ENCODE data around the gene CDH11. TPM values are rescaled to one million over a fixed set of nuclear protein-coding genes. Genes with fewer than 3 reads are reported as not detected.
A peak's percentile ranks its signal among the peaks of the same experiment; 100 is the strongest.

CDH11 gene
- polyA plus RNA-seq, 1 donor from 2014 or later: 22.9 TPM

- H3K4me3 ChIP-seq (ENCODE audit: low read length): no peak overlapping the region
- H2AFZ ChIP-seq (ENCODE audit: low read depth, low read length): no peak overlapping the region
- no peak overlapping the region for H3K9ac ChIP-seq (ENCODE audit: low read length)
- no peaks in the 10 kb centered on the region for H3K9me2 ChIP-seq (ENCODE audit: insufficient read depth, low read length)
- no peaks in the 10 kb centered on the region for H3F3A ChIP-seq (ENCODE audit: insufficient read depth, low read length, poor library complexity, severe bottlenecking)
- no peaks in the 10 kb centered on the region for H3K9me3 ChIP-seq (ENCODE audit: low read length)
- H3K4me2 ChIP-seq (ENCODE audit: low read length): no peak overlapping the region
- peaks cover 30% of the 10 kb centered on the region for H3K27me3 ChIP-seq (ENCODE audit: insufficient read depth, low read depth, low read length)
- TF ChIP-seq, protein P1, sequence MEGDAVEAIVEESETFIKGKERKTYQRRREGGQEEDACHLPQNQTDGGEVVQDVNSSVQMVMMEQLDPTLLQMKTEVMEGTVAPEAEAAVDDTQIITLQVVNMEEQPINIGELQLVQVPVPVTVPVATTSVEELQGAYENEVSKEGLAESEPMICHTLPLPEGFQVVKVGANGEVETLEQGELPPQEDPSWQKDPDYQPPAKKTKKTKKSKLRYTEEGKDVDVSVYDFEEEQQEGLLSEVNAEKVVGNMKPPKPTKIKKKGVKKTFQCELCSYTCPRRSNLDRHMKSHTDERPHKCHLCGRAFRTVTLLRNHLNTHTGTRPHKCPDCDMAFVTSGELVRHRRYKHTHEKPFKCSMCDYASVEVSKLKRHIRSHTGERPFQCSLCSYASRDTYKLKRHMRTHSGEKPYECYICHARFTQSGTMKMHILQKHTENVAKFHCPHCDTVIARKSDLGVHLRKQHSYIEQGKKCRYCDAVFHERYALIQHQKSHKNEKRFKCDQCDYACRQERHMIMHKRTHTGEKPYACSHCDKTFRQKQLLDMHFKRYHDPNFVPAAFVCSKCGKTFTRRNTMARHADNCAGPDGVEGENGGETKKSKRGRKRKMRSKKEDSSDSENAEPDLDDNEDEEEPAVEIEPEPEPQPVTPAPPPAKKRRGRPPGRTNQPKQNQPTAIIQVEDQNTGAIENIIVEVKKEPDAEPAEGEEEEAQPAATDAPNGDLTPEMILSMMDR (IDR thresholded peaks at IDR 0.05; ENCODE audit: poor library complexity, severe bottlenecking): no peak
- no peak for TF ChIP-seq TAF1 (IDR thresholded peaks at IDR 0.05; ENCODE audit: low read depth)
- no peak for TF ChIP-seq EZH2 (IDR thresholded peaks at IDR 0.05; ENCODE audit: borderline replicate concordance, insufficient read depth, low read length, poor library complexity, severe bottlenecking)
- no peak for TF ChIP-seq MXI1 (conservative IDR thresholded peaks at IDR 0.05; ENCODE audit: poor library complexity, severe bottlenecking)
- TF ChIP-seq, protein P2, sequence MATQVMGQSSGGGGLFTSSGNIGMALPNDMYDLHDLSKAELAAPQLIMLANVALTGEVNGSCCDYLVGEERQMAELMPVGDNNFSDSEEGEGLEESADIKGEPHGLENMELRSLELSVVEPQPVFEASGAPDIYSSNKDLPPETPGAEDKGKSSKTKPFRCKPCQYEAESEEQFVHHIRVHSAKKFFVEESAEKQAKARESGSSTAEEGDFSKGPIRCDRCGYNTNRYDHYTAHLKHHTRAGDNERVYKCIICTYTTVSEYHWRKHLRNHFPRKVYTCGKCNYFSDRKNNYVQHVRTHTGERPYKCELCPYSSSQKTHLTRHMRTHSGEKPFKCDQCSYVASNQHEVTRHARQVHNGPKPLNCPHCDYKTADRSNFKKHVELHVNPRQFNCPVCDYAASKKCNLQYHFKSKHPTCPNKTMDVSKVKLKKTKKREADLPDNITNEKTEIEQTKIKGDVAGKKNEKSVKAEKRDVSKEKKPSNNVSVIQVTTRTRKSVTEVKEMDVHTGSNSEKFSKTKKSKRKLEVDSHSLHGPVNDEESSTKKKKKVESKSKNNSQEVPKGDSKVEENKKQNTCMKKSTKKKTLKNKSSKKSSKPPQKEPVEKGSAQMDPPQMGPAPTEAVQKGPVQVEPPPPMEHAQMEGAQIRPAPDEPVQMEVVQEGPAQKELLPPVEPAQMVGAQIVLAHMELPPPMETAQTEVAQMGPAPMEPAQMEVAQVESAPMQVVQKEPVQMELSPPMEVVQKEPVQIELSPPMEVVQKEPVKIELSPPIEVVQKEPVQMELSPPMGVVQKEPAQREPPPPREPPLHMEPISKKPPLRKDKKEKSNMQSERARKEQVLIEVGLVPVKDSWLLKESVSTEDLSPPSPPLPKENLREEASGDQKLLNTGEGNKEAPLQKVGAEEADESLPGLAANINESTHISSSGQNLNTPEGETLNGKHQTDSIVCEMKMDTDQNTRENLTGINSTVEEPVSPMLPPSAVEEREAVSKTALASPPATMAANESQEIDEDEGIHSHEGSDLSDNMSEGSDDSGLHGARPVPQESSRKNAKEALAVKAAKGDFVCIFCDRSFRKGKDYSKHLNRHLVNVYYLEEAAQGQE (IDR thresholded peaks at IDR 0.05; ENCODE audit: borderline replicate concordance): no peak
- TF ChIP-seq RAD21 (conservative IDR thresholded peaks at IDR 0.05): no peak
- no peak for TF ChIP-seq SMC3 (conservative IDR thresholded peaks at IDR 0.05; ENCODE audit: poor library complexity)
- no peak for TF ChIP-seq EP300 (conservative IDR thresholded peaks at IDR 0.05; ENCODE audit: poor library complexity, severe bottlenecking)
- no peak for TF ChIP-seq POLR2AphosphoS5 (IDR thresholded peaks at IDR 0.05)
- H3K36me3 ChIP-seq (ENCODE audit: insufficient read depth, low read length): no peaks in the 10 kb centered on the region
- H4K20me1 ChIP-seq (ENCODE audit: insufficient read depth): no peaks in the 10 kb centered on the region
- H3K27ac ChIP-seq (ENCODE audit: low read length): no peak overlapping the region
- H3K79me2 ChIP-seq (replicated peaks; ENCODE audit: insufficient read depth, low read length): peaks cover 6% of the 10 kb centered on the region
Measured at GRCh38 chr16:65124212-65124548, 2.3 kb upstream of the CDH11 start.

- no peak for TF ChIP-seq POLR2AphosphoS5 (IDR thresholded peaks at IDR 0.05)
- TF ChIP-seq, protein P2 (IDR thresholded peaks at IDR 0.05; ENCODE audit: borderline replicate concordance): no peak
- no peak for TF ChIP-seq TAF1 (IDR thresholded peaks at IDR 0.05; ENCODE audit: low read depth)
- TF ChIP-seq EZH2 (IDR thresholded peaks at IDR 0.05; ENCODE audit: borderline replicate concordance, insufficient read depth, low read length, poor library complexity, severe bottlenecking): no peak
- no peak for TF ChIP-seq MXI1 (conservative IDR thresholded peaks at IDR 0.05; ENCODE audit: poor library complexity, severe bottlenecking)
- no peak for TF ChIP-seq EP300 (conservative IDR thresholded peaks at IDR 0.05; ENCODE audit: poor library complexity, severe bottlenecking)
- no peak for TF ChIP-seq SMC3 (conservative IDR thresholded peaks at IDR 0.05; ENCODE audit: poor library complexity)
- Histone ChIP-seq H3F3A (ENCODE audit: insufficient read depth, low read length, poor library complexity, severe bottlenecking) (no peaks in the 10 kb centered on the region), H3K9me3 (ENCODE audit: low read length) (no peaks in the 10 kb centered on the region), H3K27me3 (ENCODE audit: insufficient read depth, low read depth, low read length) (peaks cover 30% of the 10 kb centered on the region), H3K9me2 (ENCODE audit: insufficient read depth, low read length) (no peaks in the 10 kb centered on the region), H4K20me1 (ENCODE audit: insufficient read depth) (no peaks in the 10 kb centered on the region), H3K4me3 (ENCODE audit: low read length) (peak overlapping the region; percentile 84), H3K9ac (ENCODE audit: low read length) (peak overlapping the region; percentile 61), H3K4me2 (ENCODE audit: low read length) (no peak overlapping the region), H3K27ac (ENCODE audit: low read length) (no peak overlapping the region), H2AFZ (ENCODE audit: low read depth, low read length) (peak overlapping the region; percentile 42), H3K79me2 (replicated peaks; ENCODE audit: insufficient read depth, low read length) (peaks cover 6% of the 10 kb centered on the region), H3K36me3 (ENCODE audit: insufficient read depth, low read length) (no peaks in the 10 kb centered on the region)
Measured at GRCh38 chr16:65123396-65124211, 1.7 kb upstream of the CDH11 start.
